Measurements from ENCODE around the gene ACTR1A.

The ACTR1A gene

DNA sequence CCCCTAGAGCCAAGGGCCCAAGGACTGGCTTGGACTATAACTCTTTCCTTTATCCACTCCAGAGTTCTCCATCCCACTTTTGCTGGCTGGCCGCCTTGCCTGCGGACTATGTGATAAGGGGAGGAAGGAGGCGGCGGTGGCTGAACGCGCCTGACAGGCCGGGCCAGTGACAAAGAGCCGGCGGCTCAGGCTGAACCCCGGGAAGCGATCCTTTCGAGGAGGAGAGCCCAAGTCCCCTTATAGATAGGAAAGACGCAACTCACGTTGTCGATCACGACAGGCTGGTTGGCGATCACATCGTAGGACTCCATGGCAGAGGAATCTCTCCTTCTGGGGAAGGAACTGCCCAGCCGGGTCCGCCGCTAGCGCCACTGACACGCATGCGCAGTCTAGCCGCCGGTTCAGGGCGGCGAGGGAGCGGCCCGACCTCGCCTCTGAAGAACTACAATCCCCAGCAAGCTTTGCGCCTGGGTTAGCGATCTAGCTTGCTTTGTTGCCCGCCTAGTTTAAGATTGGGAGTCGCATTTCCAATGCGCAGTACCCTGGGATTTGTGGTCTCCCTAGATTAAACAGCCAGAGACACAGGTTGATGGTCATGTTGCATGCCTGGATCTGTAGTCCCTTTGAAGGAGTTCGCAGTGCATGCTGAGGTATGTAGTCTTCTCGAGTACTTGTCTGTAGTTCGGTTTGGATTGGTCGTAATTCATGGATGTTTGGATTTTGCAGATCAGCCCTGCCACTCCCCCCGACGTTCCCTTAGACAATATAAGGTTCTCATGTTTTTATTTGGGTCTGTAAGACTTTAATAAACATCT is at the start of gene ACTR1A:
Gene ACTR1A (minus strand): TSS at position 376 of the 815 bp plus-strand sequence. CDS start 65 bp downstream, at position 311.
- Histone ChIP-seq H3K27ac (peak within 1 kb of the TSS; percentile 88), H3K4me1 (peaks cover 0 to 74% (median 41%) of the 10 kb centered on the region in 4 donors), H3K4me3 (peak within 1 kb of the TSS; percentile 68 to 75), H3K9me3 (no peaks in the 10 kb centered on the region), H3K27me3 (no peaks in the 10 kb centered on the region), H3K36me3 (no peaks in the 10 kb centered on the region)
- DNase-seq = peak; percentile 96 to 98
- intact Hi-C loops (cut with DNase I; ENCODE audit: low total_unique reads) = loop anchor here (5.0 kb wide), 2 partner anchors 80 to 140 kb away; partner anchors contain the start of gene TRIM8
- TF ChIP-seq, protein P1, sequence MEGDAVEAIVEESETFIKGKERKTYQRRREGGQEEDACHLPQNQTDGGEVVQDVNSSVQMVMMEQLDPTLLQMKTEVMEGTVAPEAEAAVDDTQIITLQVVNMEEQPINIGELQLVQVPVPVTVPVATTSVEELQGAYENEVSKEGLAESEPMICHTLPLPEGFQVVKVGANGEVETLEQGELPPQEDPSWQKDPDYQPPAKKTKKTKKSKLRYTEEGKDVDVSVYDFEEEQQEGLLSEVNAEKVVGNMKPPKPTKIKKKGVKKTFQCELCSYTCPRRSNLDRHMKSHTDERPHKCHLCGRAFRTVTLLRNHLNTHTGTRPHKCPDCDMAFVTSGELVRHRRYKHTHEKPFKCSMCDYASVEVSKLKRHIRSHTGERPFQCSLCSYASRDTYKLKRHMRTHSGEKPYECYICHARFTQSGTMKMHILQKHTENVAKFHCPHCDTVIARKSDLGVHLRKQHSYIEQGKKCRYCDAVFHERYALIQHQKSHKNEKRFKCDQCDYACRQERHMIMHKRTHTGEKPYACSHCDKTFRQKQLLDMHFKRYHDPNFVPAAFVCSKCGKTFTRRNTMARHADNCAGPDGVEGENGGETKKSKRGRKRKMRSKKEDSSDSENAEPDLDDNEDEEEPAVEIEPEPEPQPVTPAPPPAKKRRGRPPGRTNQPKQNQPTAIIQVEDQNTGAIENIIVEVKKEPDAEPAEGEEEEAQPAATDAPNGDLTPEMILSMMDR (IDR thresholded peaks at IDR 0.05) = peak in 1 of 2 experiments; percentile 19

DNA sequence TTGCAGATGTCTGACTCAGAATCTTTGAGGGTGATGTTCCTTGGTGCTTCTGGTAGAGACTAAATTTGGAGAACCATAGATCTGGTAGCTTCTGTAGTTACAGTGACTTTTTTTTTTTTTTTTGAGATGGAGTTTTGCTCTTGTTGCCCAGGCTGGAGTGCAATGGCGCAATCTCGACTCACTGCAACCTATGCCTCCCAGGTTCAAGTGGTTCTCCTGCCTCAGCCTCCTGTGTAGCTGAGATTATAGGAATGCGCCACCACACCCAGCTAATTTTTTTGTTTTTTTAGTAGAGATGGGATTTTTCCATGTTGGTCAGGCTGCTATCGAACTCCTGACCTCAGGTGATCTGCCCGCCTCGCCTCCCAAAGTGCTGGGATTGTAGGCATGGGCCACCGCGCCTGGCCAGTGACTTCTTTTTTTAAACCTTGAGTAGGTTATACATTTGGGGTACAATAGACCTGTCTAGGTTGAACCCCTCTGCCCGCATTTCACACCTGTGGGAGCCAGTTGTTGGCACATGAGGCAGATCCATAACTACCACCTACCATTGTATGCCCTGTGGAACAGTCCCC is 48.2 kb upstream of the ACTR1A start:
- DNase-seq = peak in 1 of 2 donors; percentile 5

DNA sequence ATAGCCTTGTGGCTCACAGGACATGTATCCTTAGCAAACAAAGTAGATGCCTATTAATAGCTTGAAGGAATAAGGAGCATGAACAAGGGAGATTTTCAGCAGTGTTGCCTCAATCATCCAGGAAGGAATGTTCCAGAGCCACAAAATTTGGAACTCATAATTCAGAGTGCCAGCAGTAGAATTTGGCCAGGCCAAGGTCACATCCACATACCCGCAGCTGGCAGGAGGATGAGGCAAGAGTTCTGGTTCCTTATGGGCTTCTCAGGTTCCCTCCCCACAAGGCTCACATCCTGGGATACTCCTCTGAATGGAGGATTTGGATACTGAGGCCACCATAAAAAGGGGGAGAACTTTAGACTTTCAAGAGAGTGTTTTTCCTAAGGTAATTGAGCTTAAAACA is 47.0 kb upstream of the ACTR1A start:
- intact Hi-C loops (cut with DNase I; ENCODE audit: low total_unique reads) = no loop called here
- peak overlapping the region; percentile 59 to 63 for H3K27ac ChIP-seq

More for the DNA sequence above, 48.2 kb upstream of the ACTR1A start:
- peaks cover 0 to 22% (median 20%) of the 10 kb centered on the region in 3 donors for H3K36me3 ChIP-seq
- intact Hi-C loops (cut with DNase I; ENCODE audit: low total_unique reads) = no loop called here
- H3K4me1 ChIP-seq = peaks cover 0 to 30% (median 20%) of the 10 kb centered on the region in 4 donors
- H3K27me3 ChIP-seq = no peaks in the 10 kb centered on the region
- no peaks in the 10 kb centered on the region for H3K9me3 ChIP-seq
- no peak overlapping the region for H3K4me3 ChIP-seq
- TF ChIP-seq, protein P1 (IDR thresholded peaks at IDR 0.05) = no peak
- H3K27ac ChIP-seq = no peak overlapping the region

DNA sequence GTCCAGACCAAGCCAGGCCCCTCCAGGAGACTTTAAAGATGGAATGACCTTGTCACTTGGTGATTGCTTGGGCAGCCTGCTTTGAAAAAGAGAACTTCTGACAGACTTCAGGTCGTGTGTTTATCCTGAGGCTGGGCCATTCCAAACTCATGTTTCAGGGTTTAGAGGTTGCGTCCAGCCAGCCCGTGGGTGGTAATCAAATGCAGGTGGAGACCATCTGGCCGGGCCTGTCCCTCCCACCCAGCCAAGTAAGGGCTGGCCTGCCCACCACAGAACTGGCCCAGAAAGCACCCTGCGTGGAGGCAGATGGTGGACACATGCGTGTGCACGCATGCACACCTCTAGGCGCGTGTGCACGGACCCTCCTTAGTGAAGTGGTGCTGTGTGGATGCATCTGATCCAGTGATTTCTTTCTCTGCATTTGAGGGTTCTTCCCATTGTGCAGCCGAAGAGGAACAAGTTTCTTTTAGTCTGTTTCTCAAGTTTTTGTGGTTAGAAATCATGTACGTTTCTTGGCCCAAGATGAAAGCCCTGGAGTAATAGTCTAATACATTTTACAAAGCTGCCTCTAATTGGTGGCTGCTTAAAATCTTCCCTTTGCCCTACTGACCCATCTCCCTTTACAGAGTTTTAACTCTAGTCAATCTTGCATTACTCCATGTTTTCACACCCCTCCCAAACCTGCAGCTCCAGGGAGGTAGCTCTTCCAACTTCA is 44.3 kb upstream of the ACTR1A start:
- H3K4me3 ChIP-seq = no peak overlapping the region
- DNase-seq = peak in 1 of 2 donors; percentile 20
- peaks cover 0 to 33% (median 21%) of the 10 kb centered on the region in 4 donors for H3K4me1 ChIP-seq
- no peak overlapping the region for H3K27ac ChIP-seq
- H3K9me3 ChIP-seq = no peaks in the 10 kb centered on the region
- intact Hi-C loops (cut with DNase I; ENCODE audit: low total_unique reads) = no loop called here
- H3K27me3 ChIP-seq = no peaks in the 10 kb centered on the region
- TF ChIP-seq, protein P1 (IDR thresholded peaks at IDR 0.05) = no peak
- H3K36me3 ChIP-seq = peaks cover 0 to 17% (median 16%) of the 10 kb centered on the region in 3 donors

More for the DNA sequence above, 47.0 kb upstream of the ACTR1A start:
- Histone ChIP-seq H3K4me3 (no peak overlapping the region), H3K4me1 (peaks cover 0 to 33% (median 21%) of the 10 kb centered on the region in 4 donors), H3K36me3 (peaks cover 0 to 22% (median 20%) of the 10 kb centered on the region in 3 donors), H3K9me3 (no peaks in the 10 kb centered on the region), H3K27me3 (no peaks in the 10 kb centered on the region)
- peak in 1 of 2 donors; percentile 68 for DNase-seq
- TF ChIP-seq, protein P1 (IDR thresholded peaks at IDR 0.05) = no peak

DNA sequence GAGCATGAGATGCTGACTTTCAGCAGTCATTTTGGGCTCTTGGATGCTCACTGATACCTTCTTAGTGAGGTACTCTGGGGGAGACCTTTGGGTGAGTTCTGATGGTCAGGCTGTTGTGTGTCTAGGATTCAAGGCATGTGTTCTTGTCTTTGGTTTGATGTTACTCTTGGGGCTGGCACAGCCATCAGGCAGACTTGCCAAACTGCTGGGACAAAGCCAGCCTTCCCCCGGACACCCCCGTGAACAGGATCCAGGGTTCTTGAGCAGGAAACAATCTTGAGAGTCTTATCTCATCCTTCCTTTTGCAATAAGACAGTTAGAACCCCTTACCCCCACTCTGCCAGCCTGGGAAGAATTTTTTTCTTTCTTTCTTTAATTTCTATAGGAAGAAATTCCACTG is 43.5 kb upstream of the ACTR1A start:
- H3K27me3 ChIP-seq = no peaks in the 10 kb centered on the region
- TF ChIP-seq, protein P1 (IDR thresholded peaks at IDR 0.05) = no peak
- DNase-seq = peak in 1 of 2 donors; percentile 50
- peaks cover 0 to 11% (median 11%) of the 10 kb centered on the region in 3 donors for H3K36me3 ChIP-seq
- H3K9me3 ChIP-seq = no peaks in the 10 kb centered on the region
- H3K4me1 ChIP-seq = peaks cover 0 to 33% (median 21%) of the 10 kb centered on the region in 4 donors
- intact Hi-C loops (cut with DNase I; ENCODE audit: low total_unique reads) = no loop called here
- no peak overlapping the region for H3K27ac ChIP-seq
- no peak overlapping the region for H3K4me3 ChIP-seq

Measured in tibial artery (tissue), 4 donors.